Epithelial cell of prostate (primary cell): ENCODE measurements around the gene C10orf53.

Experiments used
- DNase-seq: peaks from one replicate; pipeline ENCODE4 v3.0.0-alpha.2; 2011; ENCODE audit warnings: low read depth, low spot score
- H3K27ac ChIP-seq: fragments of 450-650 bp; 2 replicates; pipeline ENCODE4 v1.5.1; 2017; ENCODE audit warnings: mild to moderate bottlenecking

The C10orf53 gene, protein sequence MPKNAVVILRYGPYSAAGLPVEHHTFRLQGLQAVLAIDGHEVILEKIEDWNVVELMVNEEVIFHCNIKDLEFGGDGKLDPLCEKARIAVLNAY

DNA sequence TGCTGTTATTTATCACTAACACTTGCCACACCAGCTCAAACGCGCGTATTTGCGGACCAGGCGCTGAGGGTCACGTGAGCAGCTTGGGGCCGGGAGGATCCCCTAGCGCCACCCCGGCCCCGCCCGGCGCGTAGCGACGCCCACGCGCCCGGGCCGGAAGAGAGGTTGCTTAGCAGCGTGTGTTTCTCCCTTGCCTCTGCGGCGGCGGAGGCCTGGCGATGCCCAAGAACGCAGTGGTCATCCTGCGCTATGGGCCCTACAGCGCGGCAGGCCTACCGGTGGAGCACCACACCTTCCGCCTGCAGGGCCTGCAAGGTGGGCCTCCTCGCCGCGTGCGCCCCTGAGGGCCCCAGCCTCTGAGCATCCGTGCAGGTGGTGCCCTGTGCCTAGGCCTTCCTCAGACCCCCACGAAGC, at the start of gene C10orf53:
Gene C10orf53, plus strand, starts transcription at position 172 of the 414 bp plus-strand sequence. Its CDS starts 47 bp downstream, at position 219.
- no peak for DNase-seq
- no peak within 1 kb of the TSS for H3K27ac ChIP-seq

DNA sequence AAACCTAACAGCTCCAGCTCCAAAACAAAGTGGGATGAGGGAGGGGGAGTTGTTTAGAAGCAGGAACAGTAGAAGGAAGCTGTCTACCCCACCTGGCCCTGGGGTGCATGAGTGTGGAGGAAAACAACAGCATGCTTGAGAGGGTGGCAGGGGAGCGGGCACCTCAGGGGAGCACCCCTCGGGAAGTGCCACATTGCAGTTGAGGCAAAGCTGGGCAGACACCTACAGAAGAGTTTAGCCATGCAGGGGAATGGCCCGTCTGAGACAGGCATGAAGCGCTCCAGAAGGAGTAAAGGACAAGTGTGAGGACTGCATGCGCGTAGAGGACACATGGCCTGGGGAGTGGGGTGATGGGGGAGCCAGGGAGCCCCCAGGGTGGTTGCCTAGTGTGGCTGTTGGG, 47.5 kb upstream of the C10orf53 start:
- DNase-seq: no peak
- no peak overlapping the region for H3K27ac ChIP-seq

DNA sequence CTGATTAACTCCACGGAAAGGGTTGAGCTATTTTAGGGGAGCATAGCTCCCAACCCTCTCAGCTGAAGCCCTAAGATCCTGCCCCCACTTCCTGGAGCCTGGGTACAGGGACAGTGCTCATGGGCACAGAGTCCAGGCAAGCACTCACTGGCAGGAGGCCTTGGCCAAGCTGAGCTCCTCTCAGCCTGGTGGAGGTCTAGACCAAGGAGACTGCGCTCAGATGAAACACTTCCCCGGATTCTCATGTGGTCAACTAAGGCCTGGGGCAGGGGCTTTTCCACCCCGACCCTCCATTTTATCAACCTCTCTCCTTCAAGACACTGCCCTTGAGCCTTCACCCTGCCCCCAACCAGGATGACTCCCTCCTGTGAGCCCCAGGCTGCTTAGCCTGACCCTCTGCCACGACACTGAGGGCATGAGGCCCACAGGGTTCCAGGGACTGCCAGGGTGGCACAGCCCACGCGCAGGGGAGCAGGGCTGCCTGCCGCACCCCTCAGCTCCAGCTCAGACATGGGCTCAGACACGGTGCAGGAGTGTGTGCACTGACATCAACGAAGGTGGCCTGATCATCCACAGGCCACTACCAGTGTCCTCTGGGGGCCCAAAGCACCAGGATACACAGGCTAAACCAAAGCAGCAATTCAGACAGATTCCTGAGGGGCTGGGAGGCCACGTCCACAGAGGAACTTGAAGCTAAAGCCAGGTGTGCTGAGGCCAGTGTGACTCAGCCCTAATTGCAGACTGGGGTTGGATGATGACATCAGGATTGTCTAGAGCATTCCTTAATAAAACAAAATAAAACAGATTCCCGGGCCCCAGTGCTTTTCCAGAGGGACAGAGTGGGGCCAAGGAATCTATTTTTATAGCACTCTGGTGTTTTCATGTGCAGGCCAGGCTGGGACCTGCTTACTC, 46.8 kb upstream of the C10orf53 start:
- DNase-seq: no peak
- H3K27ac ChIP-seq: no peak overlapping the region

DNA sequence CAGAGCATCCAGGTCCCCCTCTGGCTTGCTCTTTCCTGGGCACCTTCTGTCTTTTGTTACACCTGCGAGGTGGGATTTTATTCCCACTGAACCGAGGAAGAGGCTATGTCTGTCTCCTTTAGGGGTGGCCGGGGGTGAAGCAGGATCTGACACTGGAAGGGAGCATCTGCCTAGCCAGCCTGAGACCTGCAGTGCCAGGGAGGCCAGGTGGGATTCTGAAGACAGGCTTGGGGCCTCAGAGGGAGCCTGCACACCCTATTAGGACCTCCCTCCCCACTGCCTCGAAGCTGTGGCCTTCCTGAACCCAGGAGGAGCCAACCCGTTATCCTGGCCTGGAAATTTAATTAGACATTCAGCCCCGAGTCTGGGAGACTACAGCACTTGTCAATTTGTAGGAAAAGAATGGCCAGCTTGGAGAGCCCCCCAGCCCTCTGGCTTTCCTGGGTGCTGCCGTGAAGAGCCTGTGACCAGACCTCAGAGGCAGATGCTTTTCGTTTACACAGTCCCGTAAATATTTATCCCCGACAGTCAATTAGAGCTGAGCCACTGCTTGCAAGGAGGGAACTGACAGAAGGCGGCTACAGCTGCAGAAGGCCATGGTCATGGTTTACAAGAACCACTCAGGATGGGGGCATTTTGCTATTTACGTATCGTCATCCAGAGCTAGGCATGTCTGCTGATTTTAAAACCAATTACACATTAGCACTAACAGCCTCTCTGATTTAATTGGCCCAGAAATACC, 46.0 kb upstream of the C10orf53 start:
- no peak overlapping the region for H3K27ac ChIP-seq
- DNase-seq: no peak

DNA sequence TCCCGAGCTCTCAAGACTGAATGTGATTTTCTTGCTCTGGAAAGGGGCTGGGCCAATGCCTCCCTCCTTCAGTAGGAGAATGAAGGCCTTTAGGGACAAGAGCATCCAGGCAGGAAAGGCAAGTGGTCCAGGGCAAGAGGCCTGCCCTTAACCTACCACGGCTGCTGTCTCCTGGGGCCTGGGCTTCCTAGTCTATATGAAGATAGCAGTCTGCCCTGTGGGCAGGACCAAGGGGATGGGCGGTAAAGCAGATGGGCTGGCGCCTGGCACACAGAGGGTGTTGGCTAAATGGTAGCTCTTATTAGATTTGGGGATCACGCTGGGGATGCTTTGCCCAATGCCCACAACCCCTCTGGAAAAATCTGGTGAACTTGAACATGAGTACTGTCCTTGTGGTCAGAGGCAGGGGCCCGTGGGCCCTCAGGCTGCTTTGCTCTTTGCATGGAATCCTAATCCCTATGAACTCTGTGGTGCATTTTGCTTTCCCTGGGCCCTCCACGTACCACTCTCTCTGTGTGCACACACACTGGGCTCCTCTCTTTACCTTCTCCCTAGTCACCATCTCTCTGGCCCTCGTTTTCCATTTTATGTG, 45.3 kb upstream of the C10orf53 start:
- no peak overlapping the region for H3K27ac ChIP-seq
- no peak for DNase-seq

DNA sequence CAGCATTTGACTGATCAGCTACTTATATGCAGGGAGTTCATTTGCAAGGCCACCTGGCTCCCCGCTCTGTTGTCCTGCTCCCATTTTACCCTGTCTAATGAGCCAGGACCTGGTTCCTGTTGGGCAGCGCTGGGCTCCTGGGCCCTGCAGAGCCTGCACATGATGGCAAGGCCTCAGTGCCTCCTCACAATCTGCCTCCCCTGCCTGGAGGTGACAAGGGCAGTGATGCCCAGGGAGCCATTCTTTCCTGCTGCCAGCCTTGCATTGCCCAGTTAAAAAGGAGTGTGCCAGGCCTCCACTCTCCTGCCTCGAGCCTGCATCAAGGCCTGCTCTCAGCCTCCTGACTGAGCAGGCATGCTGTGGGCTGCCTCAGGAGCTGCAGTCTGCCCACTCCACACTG, 37.1 kb upstream of the C10orf53 start:
- no peak overlapping the region for H3K27ac ChIP-seq
- no peak for DNase-seq

DNA sequence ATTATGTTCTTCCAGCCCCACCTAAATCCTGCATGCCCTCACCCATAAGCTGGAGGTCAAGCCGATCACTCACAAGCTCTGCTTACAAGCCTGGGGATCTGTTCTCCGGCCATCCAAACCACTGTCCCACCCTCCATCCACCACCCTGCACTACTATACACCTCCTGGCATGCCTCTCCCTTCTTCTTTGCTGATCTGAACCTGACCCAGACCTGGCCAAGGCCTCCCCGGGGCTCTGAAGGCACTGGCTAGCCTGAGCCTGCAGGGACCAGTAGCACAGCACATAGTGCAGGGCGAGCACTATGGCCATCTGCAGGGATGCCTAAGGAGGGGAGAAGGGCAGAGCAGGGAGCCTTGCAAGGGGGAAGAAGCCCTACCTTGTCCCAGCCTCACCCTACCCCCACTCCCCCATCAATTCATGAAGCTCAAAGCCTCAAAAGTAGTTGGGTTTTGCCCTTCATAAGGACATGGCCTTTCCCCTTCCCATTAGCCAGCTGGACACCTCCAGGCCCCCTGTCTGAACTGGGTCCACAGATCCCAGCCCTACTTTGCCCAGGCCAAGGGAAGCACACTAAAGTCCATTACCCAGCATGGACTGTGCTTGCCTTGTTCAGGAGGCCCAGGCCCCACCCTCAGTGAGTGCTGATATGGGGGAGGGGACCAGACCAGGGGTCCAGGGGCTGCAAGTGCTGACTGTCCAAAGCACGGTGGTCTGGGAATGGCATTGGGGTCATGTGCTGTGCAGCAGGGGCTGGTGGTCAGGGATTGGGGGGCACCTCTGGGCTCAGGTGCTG, 36.0 kb upstream of the C10orf53 start:
- DNase-seq: no peak
- no peak overlapping the region for H3K27ac ChIP-seq

DNA sequence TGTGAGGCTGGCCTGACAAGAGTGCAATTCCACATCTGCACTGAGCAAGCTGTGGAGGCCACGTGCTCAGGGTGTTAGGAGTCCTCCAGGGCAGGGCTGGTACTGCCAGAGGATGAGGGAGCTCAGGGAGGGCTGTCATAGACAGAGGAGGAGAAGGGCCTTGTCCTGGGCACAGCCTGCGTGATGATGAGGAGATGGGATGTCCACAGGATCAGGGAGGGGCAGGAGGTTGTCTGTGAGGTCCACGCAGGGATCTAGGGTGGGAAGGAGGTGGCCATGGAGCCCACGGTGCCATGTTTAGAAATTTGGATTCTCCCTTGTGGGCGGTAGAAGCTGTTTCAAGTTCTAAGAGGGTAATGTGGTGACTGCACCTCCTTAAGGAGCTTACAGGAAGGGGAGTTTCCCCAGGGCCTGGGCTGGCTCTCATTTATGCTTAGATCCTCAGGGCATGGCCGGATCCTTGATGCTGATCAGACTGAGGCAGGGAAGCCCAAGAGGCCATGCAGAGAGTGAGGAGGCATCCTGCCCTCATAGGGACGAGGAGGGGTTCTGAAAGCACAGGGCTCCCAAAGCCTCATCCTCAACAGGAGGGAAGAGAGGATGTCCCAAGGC, 35.3 kb upstream of the C10orf53 start:
- DNase-seq: no peak

DNA sequence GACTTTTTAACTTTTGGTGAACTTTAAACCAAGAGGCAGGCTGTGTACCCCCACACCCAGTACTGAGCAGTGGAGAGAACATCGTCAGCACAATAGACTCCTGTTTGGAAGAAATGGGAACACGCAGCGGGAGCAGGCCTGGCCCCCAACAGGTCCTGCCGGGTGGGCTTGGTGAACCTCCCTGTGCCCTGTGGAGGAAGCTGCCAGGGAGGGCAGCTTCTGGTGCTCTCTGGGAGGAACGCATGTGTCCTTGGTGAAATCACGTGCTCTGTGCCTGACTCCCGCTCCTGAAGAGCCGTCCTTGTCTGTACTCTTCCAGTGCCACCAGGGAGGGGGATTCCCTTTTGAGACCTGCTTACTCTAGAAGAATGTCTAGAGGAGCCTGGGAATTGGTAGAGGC, 34.0 kb upstream of the C10orf53 start:
- no peak overlapping the region for H3K27ac ChIP-seq
- DNase-seq: no peak

More for the DNA sequence above, 35.3 kb upstream of the C10orf53 start:
- H3K27ac ChIP-seq: no peak overlapping the region

DNA sequence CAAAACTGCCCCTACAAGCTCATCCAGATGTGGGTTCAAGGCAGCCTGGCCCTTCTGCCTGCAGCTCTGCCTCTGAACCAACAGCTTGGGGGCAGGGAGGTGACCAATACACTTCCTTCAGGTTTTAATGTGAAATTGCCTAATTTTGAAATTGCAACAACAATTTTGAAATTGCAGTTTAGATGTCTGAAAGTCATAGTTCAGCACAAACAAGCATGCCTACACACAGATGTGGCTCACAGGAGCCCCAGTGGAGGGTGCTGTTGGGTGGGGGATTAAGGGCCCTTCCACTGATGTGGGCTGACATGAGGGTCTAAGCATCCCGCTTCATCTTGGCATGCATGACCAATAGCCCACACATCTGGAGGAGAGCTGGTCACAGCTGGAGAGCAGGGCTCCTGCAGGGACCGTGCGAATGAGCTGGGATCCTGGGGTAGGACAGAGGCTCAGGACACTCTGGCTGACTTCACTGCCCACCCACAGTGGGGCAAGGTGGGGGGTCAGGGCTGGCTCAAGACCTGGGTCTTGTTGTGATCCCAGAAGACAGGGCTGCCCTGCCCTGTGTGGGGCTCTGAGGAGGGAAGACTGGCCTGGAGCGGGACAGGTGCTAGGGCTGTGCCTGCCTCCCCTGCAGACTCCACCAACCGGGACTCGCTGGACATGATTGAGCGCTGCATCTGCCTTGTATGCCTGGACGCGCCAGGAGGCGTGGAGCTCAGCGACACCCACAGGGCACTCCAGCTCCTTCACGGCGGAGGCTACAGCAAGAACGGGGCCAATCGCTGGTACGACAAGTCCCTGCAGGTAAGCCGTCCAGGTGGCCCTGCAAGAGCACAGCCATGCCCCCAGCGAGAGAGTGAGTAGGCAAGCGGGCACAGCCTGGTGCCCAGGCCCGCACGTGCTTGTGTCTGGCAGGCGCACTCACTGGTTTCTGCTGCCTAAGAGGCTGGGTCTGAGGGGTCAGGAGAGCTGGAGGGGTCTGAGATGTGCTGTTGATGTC, 33.3 kb upstream of the C10orf53 start:
- DNase-seq: no peak
- no peak overlapping the region for H3K27ac ChIP-seq

DNA sequence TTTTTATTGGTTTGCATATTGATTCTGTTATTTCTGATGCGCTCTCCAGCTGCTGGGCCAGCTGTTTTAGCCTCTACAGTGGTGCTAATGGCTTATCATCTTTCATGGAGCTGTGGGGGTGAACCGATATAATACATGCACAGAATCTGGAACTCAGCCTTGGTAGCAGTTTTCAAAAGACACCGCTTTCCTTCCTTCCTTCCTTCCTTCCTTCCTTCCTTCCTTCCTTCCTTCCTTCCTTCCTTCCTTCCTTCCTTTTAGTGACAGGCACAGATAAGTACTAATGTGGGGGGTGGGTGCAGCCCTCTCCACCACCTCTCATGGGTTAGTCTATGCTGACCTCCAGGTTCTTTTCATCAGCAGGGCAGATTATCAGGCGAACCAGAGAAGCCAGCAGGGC, 31.9 kb upstream of the C10orf53 start:
- DNase-seq: no peak
- no peak overlapping the region for H3K27ac ChIP-seq

DNA sequence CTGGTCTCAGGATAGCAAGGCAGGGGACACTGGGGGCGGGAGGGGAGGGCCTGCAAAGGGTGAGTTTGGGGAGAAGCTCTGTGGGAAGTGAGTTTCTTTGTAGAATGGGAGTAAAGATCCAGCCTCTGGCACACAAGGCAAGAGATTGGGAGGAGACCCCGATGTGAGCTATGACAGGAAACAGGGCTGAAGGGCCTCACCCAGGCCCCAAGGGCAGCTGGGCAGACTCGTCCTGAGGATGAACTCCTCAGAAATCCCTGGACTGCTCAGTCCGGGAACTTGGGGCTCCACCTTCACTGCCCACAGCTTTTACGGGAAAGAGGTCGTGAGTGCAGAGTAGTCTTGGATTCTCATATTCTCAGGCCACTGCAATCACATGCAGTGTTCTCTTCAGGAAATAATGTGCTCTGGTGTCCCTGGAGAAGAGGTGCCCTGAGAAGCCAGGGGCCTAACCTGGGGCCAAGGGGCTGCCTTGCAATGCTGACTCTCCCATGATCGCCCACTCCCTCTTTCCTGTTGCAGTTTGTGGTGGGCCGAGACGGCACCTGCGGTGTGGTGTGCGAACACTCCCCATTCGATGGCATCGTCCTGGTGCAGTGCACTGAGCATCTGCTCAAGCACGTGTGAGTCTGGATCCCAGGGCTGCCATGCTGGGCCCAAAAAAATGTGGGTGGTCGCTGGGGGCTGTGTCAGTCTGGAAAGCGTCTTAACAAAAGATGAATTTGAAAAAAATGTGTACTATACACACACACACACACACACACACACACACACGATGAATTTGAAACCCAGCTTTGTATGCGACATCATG, 31.3 kb upstream of the C10orf53 start:
- no peak overlapping the region for H3K27ac ChIP-seq
- no peak for DNase-seq

DNA sequence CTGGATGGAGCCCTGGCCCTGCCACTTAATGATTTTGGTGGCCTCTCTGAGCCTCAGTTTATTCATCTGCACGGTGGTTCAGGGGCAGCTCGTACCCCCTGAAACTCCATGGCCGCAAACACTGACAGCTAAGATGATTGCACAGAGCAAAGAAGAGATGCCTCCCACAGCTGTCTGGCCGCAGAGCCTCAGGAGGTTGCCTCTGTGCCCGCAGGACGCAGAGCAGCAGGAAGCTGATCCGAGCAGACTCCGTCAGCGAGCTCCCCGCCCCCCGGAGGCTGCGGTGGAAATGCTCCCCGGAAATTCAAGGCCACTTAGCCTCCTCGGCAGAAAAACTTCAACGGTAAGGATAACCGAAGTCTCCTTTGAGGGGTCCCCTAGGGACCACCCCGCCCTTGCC, 30.2 kb upstream of the C10orf53 start:
- H3K27ac ChIP-seq: no peak overlapping the region
- no peak for DNase-seq

DNA sequence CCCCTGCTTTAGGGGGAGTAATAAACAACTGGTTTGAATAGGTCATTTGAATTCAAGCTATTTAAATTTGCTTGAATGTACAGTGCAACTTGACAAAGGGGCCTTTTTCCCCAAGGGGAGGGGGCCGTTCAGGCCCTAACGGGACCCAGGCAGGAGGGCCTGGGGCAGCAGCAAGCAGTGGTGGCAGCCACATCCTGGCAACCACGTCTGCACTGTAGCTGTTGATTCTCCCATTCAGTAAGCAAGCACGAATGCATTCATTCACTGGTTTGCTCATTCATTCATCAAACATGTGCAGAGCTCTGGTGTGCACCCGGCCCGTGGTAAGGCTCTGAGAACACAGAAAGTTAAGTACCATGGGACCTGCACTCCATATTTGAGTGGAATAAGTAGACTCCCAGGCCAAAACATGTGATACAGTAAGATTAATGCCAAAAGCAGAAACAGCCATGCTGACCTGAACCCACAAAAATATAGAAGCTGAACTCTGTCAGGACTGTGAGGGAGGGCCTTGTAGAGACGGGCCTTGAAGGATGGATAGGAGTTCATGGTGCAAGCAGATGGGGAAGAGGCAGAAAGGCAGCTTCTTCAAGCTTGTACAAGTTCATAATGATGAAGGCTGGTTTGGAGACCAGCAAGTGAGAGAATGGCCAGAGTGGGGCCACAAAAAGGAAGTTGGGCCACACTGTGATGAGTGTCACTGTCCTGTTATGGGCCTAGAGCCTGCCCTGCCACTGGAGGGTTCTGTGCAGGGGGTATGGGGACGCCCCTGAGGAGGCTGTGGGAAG, 29.3 kb upstream of the C10orf53 start:
- no peak for DNase-seq
- no peak overlapping the region for H3K27ac ChIP-seq

DNA sequence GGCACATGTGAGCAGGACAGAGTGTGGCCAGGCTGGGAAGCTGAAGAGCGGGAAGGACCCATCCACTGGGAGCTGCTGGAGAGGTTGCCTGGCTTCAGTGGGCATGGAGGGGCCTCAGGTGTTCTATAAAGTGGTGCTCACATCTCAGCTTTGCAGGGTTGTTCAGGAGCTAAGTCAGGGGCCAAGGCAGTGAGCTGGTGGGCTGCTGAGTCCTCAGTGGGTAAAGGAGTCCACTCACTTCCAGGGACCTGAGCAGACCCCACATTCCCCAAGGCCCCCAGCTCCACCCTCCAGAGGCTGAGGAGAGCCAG, 28.8 kb upstream of the C10orf53 start:
- no peak overlapping the region for H3K27ac ChIP-seq
- no peak for DNase-seq

DNA sequence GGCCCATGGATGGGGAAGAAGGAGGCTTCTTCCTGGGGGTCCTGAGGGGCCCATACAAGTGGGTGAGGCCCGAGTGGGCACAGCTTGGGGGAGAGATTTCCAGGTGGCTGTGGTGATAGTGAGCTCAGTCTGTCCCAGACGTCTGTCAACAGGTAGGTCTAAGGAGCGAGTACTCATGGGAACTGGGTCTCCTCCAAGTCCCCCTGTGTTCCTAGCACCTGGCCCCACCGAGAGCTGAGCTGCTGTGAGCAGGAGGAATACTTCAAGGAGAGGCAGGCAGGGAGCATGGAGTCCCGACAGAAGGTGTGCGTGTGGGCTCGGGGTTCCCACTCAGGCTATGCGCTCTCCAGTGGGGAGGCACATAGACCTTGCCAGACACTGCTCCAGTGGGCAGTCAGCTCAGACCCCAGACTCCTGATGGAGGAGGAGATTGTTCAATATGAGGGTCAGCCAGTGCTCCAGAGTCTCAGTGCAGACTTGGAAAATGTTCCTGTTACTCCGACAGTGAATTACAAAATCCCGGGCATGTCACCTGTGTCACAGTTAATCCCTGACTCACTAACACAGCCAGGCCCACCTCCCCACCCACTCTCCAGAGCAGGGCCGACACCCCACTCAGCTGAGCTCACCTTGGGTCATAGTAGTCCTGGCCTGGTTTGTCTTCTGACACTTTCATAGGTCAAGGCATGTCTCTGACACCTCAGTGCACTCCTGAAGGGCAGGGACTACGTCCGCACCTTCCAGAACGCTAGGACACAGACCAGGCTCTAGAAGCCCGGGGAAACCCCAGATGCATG, 28.2 kb upstream of the C10orf53 start:
- H3K27ac ChIP-seq: no peak overlapping the region
- no peak for DNase-seq
